Left ventricle myocardium superior (tissue), 1 donor: ENCODE results near the gene TNNT2. TPM values are rescaled to one million over a fixed set of nuclear protein-coding genes. Genes with fewer than 3 reads are reported as not detected.

Source experiments
- ATAC-seq: fragments of 200-7000 bp; cut with Tn5 transposase; one replicate; pipeline ENCODE4 v1.9.1; 2020; ENCODE audit warnings: mild to moderate bottlenecking, moderate library complexity
- DNase-seq: peaks from one replicate; pipeline ENCODE4 v3.0.0-alpha.2; 2020
- intact Hi-C: fragments of 100-400 bp; cut with micrococcal nuclease; formaldehyde crosslinking; loops from one replicate; pipeline ENCODE4 v1.11.0; 2022
- long read RNA-seq: library from polyadenylated mRNA; unstranded; transcript quantifications from one replicate; pipeline ENCODE4 v2.0.0, GENCODE V29; 2021
- total RNA-seq: library from RNA; stranded (reverse); fragmentation: NEBNext Ultra II Directional; extraction: Animal tissue kit (Norgen Biotek cat#: 25700); gene quantifications from one replicate; pipeline ENCODE4 v1.2.1, GENCODE V29; 2021
- donor health status: DM: no; HTN: yes; CAD: no; lungs with severe emphysema.

The TNNT2 gene
- 10,350 TPM for total RNA-seq
- long read RNA-seq, partial matches to known transcripts, result 4,040 of 4,842 reads
- long read RNA-seq, other reads (novel, unspliced or antisense), result 800 of 4,842 reads

- intact Hi-C loops, result no loop called here
- ATAC-seq (peak; percentile 63), DNase-seq (peak; percentile 85)
These were observed at the start of gene TNNT2 for GRCh38 chr1:201377611-201378092. TNNT2 (minus strand) TSS chr1:201377680; CDS start chr1:201373254, 4,426 bp downstream.

GRCh38 chr1:201426479-201427310 is 49.2 kb upstream of the TNNT2 start:
- DNase-seq (peak; percentile 66), ATAC-seq (peak; percentile 85)

GRCh38 chr1:201424146-201424545 is 46.7 kb upstream of the TNNT2 start:
- ATAC-seq (no peak), DNase-seq (no peak)
- intact Hi-C loops, result no loop called here

More at GRCh38 chr1:201426479-201427310, 49.2 kb upstream of the TNNT2 start:
- intact Hi-C loops, result no loop called here

GRCh38 chr1:201423655-201424054 is 46.2 kb upstream of the TNNT2 start:
- DNase-seq (no peak), ATAC-seq (no peak)
- intact Hi-C loops, result no loop called here

- intact Hi-C loops, result no loop called here
- ATAC-seq (no peak), DNase-seq (no peak)
These were observed 45.1 kb upstream of the TNNT2 start for GRCh38 chr1:201422436-201423030.

GRCh38 chr1:201422026-201422425 is 44.5 kb upstream of the TNNT2 start:
- intact Hi-C loops, result no loop called here
- DNase-seq (no peak), ATAC-seq (no peak)

GRCh38 chr1:201421041-201421440 is 43.6 kb upstream of the TNNT2 start:
- no peak for DNase-seq
- ATAC-seq, result peak; percentile 8
- intact Hi-C loops, result no loop called here

- ATAC-seq (peak; percentile 7), DNase-seq (no peak)
- intact Hi-C loops, result no loop called here
These were observed 43.1 kb upstream of the TNNT2 start for GRCh38 chr1:201420608-201421002.

GRCh38 chr1:201419746-201420607 is 42.5 kb upstream of the TNNT2 start:
- no peak for DNase-seq
- intact Hi-C loops, result no loop called here
- ATAC-seq, result peak; percentile 30

GRCh38 chr1:201419256-201419655 is 41.8 kb upstream of the TNNT2 start:
- DNase-seq, result no peak

GRCh38 chr1:201418461-201418860 is 41.0 kb upstream of the TNNT2 start:
- no peak for DNase-seq
- intact Hi-C loops, result no loop called here
- ATAC-seq, result no peak

More at GRCh38 chr1:201419256-201419655, 41.8 kb upstream of the TNNT2 start:
- intact Hi-C loops, result no loop called here
- ATAC-seq, result no peak

GRCh38 chr1:201414051-201414738 is 36.7 kb upstream of the TNNT2 start:
- ATAC-seq, result no peak
- intact Hi-C loops, result no loop called here
- no peak for DNase-seq

- intact Hi-C loops, result no loop called here
- no peak for DNase-seq
- no peak for ATAC-seq
These were observed 33.8 kb upstream of the TNNT2 start for GRCh38 chr1:201411292-201411691.

GRCh38 chr1:201409440-201409839 is 32.0 kb upstream of the TNNT2 start:
- intact Hi-C loops, result no loop called here
- no peak for DNase-seq

GRCh38 chr1:201408834-201409200 is 31.3 kb upstream of the TNNT2 start:
- ATAC-seq (no peak), DNase-seq (no peak)
- intact Hi-C loops, result no loop called here

More at GRCh38 chr1:201409440-201409839, 32.0 kb upstream of the TNNT2 start:
- ATAC-seq, result no peak

GRCh38 chr1:201408176-201408833 is 30.8 kb upstream of the TNNT2 start:
- peak; percentile 86 for ATAC-seq
- DNase-seq, result peak; percentile 91
- intact Hi-C loops, result no loop called here

- intact Hi-C loops, result no loop called here
- peak; percentile 36 for ATAC-seq
These were observed 29.4 kb upstream of the TNNT2 start for GRCh38 chr1:201406831-201407406.

GRCh38 chr1:201405484-201405831 is 28.0 kb upstream of the TNNT2 start:
- no peak for DNase-seq
- intact Hi-C loops, result no loop called here

More at GRCh38 chr1:201406831-201407406, 29.4 kb upstream of the TNNT2 start:
- DNase-seq, result no peak

More at GRCh38 chr1:201405484-201405831, 28.0 kb upstream of the TNNT2 start:
- ATAC-seq, result no peak
